IPS DF 6.9 (cell line): ENCODE results near the gene HNRNPUL1.
"Not testable (repeated sequence)": the region's sequence is repeated elsewhere in the genome, so short reads cannot be mapped to it uniquely, and the experiment has no call there.

Experiments
- DNase-seq: peaks from one replicate; pipeline ENCODE4 v3.0.0-alpha.2; 2013; ENCODE audit warnings: low read depth, low spot score
- H3K27ac ChIP-seq: one replicate; pipeline ENCODE4 v1.5.1; 2013; ENCODE audit warnings: low read length, control low read depth
- H3K27me3 ChIP-seq: 2 replicates; pipeline ENCODE4 v1.6.1; 2013; ENCODE audit warnings: mild to moderate bottlenecking, low read length; ENCODE audit not compliant: control insufficient read depth, insufficient read depth
- H3K36me3 ChIP-seq: 2 replicates; pipeline ENCODE4 v1.6.1; 2013; ENCODE audit warnings: low read length; ENCODE audit not compliant: control insufficient read depth, insufficient read depth
- H3K4me1 ChIP-seq: 2 replicates; pipeline ENCODE4 v1.6.1; 2013; ENCODE audit warnings: low read length; ENCODE audit not compliant: control insufficient read depth, insufficient read depth
- H3K4me3 ChIP-seq: 2 replicates; pipeline ENCODE4 v1.5.1; 2013; ENCODE audit warnings: mild to moderate bottlenecking, low read length
- H3K9me3 ChIP-seq: 2 replicates; pipeline ENCODE4 v1.6.1; 2013; ENCODE audit warnings: low read length, inconsistent platforms; ENCODE audit not compliant: control insufficient read depth, insufficient read depth
- WGBS: extraction: QIAGEN DNeasy Blood & Tissue Kit; methylation state at CpG from one replicate; pipeline ENCODE4 v1.1.7; 2013; ENCODE audit warnings: mixed read lengths, missing lambda C conversion rate; ENCODE audit not compliant: insufficient read length, insufficient coverage; 5-methylcytosine and 5-hydroxymethylcytosine counted together

Gene HNRNPUL1

GRCh38 chr19:41339936-41340335 is 75.8 kb downstream of the HNRNPUL1 start:
- Histone ChIP-seq H3K36me3 (no peaks in the 10 kb centered on the region), H3K9me3 (no peaks in the 10 kb centered on the region), H3K27me3 (no peaks in the 10 kb centered on the region), H3K27ac (no peak overlapping the region), H3K4me3 (no peak overlapping the region), H3K4me1 (0 out of 2 replicates have a peak, but pooled peaks cover 1% of the 10 kb centered on the region)
- no CpG with 5 or more reads among the region's 5 CpGs for WGBS
- DNase-seq: no peak

- H3K4me3 ChIP-seq: no peak overlapping the region
- no peaks in the 10 kb centered on the region for H3K9me3 ChIP-seq
- 0 out of 2 replicates have a peak, but pooled peaks cover 1% of the 10 kb centered on the region for H3K4me1 ChIP-seq
- no peaks in the 10 kb centered on the region for H3K36me3 ChIP-seq
- WGBS: no CpG with 5 or more reads among the region's 20 CpGs
- no peaks in the 10 kb centered on the region for H3K27me3 ChIP-seq
- no peak for DNase-seq
- H3K27ac ChIP-seq: no peak overlapping the region
These were observed 77.7 kb downstream of the HNRNPUL1 start for GRCh38 chr19:41341669-41342490.

GRCh38 chr19:41344162-41344561 is 80.0 kb downstream of the HNRNPUL1 start:
- H3K4me3 ChIP-seq: no peak overlapping the region
- 0 out of 2 replicates have a peak, but pooled peaks cover 1% of the 10 kb centered on the region for H3K4me1 ChIP-seq
- no peaks in the 10 kb centered on the region for H3K36me3 ChIP-seq
- H3K9me3 ChIP-seq: no peaks in the 10 kb centered on the region
- WGBS: no CpG with 5 or more reads among the region's 2 CpGs
- H3K27me3 ChIP-seq: no peaks in the 10 kb centered on the region
- DNase-seq: no peak
- no peak overlapping the region for H3K27ac ChIP-seq

DNA sequence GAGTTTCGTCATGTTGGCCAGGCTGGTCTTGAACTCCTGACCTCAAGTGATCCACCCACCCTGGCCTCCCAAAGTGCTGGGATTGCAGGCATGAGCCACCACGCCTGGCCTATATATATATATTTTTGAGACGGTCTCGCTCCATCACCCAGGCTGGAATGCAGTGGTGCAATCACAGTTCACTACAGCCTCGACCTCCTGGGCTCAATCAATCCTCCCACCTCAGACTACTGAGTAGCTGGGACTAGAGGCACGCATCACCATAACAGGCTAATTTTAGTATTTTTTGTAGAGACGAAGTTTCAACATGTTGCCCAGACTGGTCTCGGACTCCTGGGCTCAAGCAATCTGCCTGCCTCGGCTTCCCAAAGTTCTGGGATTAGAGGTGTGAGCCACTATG is 82.7 kb downstream of the HNRNPUL1 start:
- H3K9me3 ChIP-seq, H3K36me3 ChIP-seq, DNase-seq, H3K27ac ChIP-seq, H3K4me1 ChIP-seq, H3K4me3 ChIP-seq, H3K27me3 ChIP-seq: not testable (repeated sequence)
- WGBS: no CpG with 5 or more reads among the region's 9 CpGs

GRCh38 chr19:41350735-41351338 is 86.7 kb downstream of the HNRNPUL1 start:
- Histone ChIP-seq H3K4me3 (peak overlapping the region; percentile 83; the same call in 1 of the 2 replicates), H3K27ac (no peak overlapping the region)
- WGBS: no CpG with 5 or more reads among the region's 22 CpGs

GRCh38 chr19:41351339-41352245 is 87.4 kb downstream of the HNRNPUL1 start:
- peaks cover 14% of the 10 kb centered on the region for H3K27me3 ChIP-seq
- no peak overlapping the region for H3K27ac ChIP-seq
- H3K36me3 ChIP-seq: no peaks in the 10 kb centered on the region
- WGBS: no CpG with 5 or more reads among the region's 58 CpGs
- no peaks in the 10 kb centered on the region for H3K9me3 ChIP-seq
- peaks cover 1% of the 10 kb centered on the region; the same call in 1 of the 2 replicates for H3K4me1 ChIP-seq
- DNase-seq: no peak
- peak overlapping the region; percentile 83; the same call in 1 of the 2 replicates for H3K4me3 ChIP-seq

More at GRCh38 chr19:41350735-41351338, 86.7 kb downstream of the HNRNPUL1 start:
- peaks cover 14% of the 10 kb centered on the region for H3K27me3 ChIP-seq
- H3K4me1 ChIP-seq: peaks cover 1% of the 10 kb centered on the region; the same call in 1 of the 2 replicates
- no peak for DNase-seq
- H3K36me3 ChIP-seq: no peaks in the 10 kb centered on the region
- no peaks in the 10 kb centered on the region for H3K9me3 ChIP-seq

- peaks cover 1% of the 10 kb centered on the region; the same call in 1 of the 2 replicates for H3K4me1 ChIP-seq
- no peak overlapping the region for H3K27ac ChIP-seq
- peak overlapping the region; percentile 83; the same call in 1 of the 2 replicates for H3K4me3 ChIP-seq
- no peak for DNase-seq
- no peaks in the 10 kb centered on the region for H3K9me3 ChIP-seq
- no peaks in the 10 kb centered on the region for H3K36me3 ChIP-seq
- H3K27me3 ChIP-seq: peaks cover 14% of the 10 kb centered on the region
- no CpG with 5 or more reads among the region's 12 CpGs for WGBS
These were observed 88.1 kb downstream of the HNRNPUL1 start for GRCh38 chr19:41352279-41352608.

DNA sequence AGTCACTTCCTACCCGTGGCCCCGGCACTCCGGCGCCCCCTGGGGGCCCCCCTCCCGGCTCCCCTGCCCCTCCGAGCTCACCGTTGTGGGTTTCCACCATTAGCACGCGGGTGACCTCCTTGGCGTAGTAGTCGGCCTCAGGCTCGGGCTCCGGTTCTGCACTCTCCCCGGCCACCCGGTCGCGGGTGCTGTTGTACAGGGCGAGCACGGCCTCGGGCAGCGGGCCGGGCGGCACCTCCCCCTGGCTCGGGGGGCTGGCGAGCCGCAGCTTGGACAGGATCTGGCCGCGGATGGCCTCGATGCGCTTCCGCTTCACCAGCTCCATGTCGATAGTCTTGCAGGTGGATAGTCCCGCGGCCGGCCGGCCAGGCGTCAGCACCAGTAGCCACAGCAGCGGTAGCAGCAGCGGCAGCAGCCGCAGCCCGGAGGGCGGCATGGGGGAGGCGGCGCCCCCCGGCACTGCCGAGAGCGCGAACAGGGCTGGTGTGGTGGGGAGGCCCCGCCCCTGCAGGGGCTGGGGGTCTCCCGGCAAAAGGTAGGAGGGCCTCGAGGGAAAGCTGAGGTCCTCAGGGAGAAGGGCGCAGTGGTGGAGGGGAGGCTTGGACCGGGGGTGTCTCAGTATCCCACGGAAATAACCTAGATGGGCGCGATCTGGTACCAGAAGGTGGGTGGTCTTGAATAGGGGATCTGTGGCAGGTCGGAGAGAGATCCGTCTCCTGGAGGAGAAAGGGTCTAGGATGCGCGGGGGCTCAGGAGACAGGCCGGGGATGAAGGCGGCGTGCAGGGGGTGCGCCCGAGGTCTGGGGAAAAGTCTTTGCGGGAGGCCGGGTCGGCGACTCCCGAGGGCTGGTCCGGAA is 88.7 kb downstream of the HNRNPUL1 start:
- Histone ChIP-seq H3K36me3 (no peaks in the 10 kb centered on the region), H3K27ac (no peak overlapping the region), H3K4me1 (peaks cover 1% of the 10 kb centered on the region; the same call in 1 of the 2 replicates), H3K4me3 (peak overlapping the region; percentile 83), H3K27me3 (peaks cover 14% of the 10 kb centered on the region), H3K9me3 (no peaks in the 10 kb centered on the region)
- no CpG with 5 or more reads among the region's 71 CpGs for WGBS
- DNase-seq: no peak

- Histone ChIP-seq H3K9me3 (no peaks in the 10 kb centered on the region), H3K36me3 (no peaks in the 10 kb centered on the region), H3K27me3 (peaks cover 14% of the 10 kb centered on the region), H3K4me1 (peaks cover 1% of the 10 kb centered on the region; the same call in 1 of the 2 replicates), H3K4me3 (peak within 1 kb of the TSS; percentile 83), H3K27ac (no peak within 1 kb of the TSS)
- WGBS: no CpG with 5 or more reads among the region's 78 CpGs
- no peak for DNase-seq
These were observed 89.5 kb downstream of the HNRNPUL1 start, which contains the start of gene TGFB1 for GRCh38 chr19:41353466-41354342. Gene TGFB1 (minus strand): TSS chr19:41353922. CDS start chr19:41353044, 878 bp downstream.
